Right lobe of liver (tissue), 6 donors: ENCODE data around the gene KCNH1. TPM values are rescaled to one million over a fixed set of nuclear protein-coding genes. Genes with fewer than 3 reads are reported as not detected.

Experiments used
- ATAC-seq, 4 donors: fragments of 200-7000 bp; cut with Tn5 transposase; one replicate each; pipeline ENCODE4 v1.9.1; 2020; ENCODE audit warnings: mild to moderate bottlenecking in 4 of 4, moderate library complexity in 4 of 4
- DNase-seq, 3 donors: peaks; one replicate each; pipeline ENCODE4 v3.0.0-alpha.2; 2020
- H3K27ac ChIP-seq, 3 donors: fragments of 200-600 bp; one replicate each; pipeline ENCODE4 v1.8.0; 2022
- H3K27me3 ChIP-seq, 2 donors: fragments of 200-600 bp; one replicate each; pipeline ENCODE4 v1.8.0; 2022
- H3K36me3 ChIP-seq, 4 donors: fragments of 200-600 bp; sonication (generic) in 1 of 4; one replicate each; pipeline versions ENCODE4 v1.5.1 to v1.8.0; 2017 to 2022; ENCODE audit warnings: control low read depth in 1 of 4
- H3K4me1 ChIP-seq, 4 donors: fragments of 200-600 bp; sonication (generic) in 1 of 4; one replicate each; pipeline versions ENCODE4 v1.5.1 to v1.8.0; 2017 to 2022; ENCODE audit warnings: control low read depth in 1 of 4
- H3K4me3 ChIP-seq, 3 donors: fragments of 200-600 bp; one replicate each; pipeline ENCODE4 v1.8.0; 2022
- H3K9me3 ChIP-seq, 4 donors: fragments of 200-600 bp; sonication (generic) in 1 of 4; one replicate each; pipeline versions ENCODE4 v1.5.1 to v1.8.0; 2017 to 2022; ENCODE audit warnings: control low read depth in 1 of 4
- CTCF ChIP-seq, 4 donors: fragments of 200-600 bp in 3 of 4; fragments of 450-650 bp in 1 of 4; IDR thresholded peaks; one replicate each; pipeline versions ENCODE4 v1.5.1 to v1.8.0; 2016 to 2022; ENCODE audit warnings: antibody characterized with exemption in 4 of 4, mild to moderate bottlenecking in 2 of 4
- POLR2A ChIP-seq: fragments of 450-650 bp; IDR thresholded peaks from one replicate; pipeline ENCODE4 v1.6.1; 2017; ENCODE audit warnings: antibody characterized with exemption, mild to moderate bottlenecking
- WGBS: methylation state at CpG from one replicate; pipeline ENCODE4 v1.1.6; 2018; ENCODE audit warnings: low coverage, low lambda C conversion rate; ENCODE audit not compliant: insufficient coverage; ENCODE audit errors: missing lambda C conversion rate; 5-methylcytosine and 5-hydroxymethylcytosine counted together
- intact Hi-C, 2 donors: fragments of 100-400 bp; cut with DNase I; formaldehyde crosslinking; loops; one replicate each; pipeline versions ENCODE4 v1.11.2 to v1.14.1; 2022
- total RNA-seq, 6 experiments: library from RNA; depleted of rRNA in 2 of 6; stranded (reverse); fragments of >200 nt in 2 of 6; fragmentation: NEBNext Ultra II Directional in 3 of 6; extraction: Animal tissue kit (Norgen Biotek cat#: 25700) in 3 of 6; gene quantifications; one replicate each; pipeline versions ENCODE4 v1.1.0 to v1.2.4, GENCODE V29; 2016 to 2023
- donor health status: DM: no; HTN: yes; CAD: no.
- donor health status: DM: no; HTN: no; CAD: no.
- donor health status: DM: no; HTN: no; CAD: no.
- donor health status: DM: no; HTN: yes; CAD: no.
- donor health status: DM: no; HTN: yes; CAD: no.

Gene KCNH1
- total RNA-seq, 6 experiments from 2014 or later: not detected

DNA sequence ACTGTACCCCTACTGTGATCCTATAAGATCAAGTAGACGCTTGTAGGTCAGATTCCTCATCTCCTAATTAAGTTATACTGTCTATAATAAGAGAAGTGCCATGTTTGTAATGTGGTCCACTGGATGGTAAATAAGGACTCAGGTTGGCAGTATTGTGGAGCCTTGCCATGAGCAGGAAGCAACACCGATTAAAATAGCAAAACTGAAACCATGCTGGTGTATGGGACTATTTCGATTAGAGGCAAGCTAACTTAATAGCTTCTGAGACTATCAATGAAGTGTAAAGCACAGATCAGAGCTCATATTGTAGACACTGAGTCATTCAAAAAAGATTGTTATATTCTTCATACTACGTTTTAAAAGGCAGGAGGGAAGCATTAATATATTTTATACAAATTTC lies 456.4 kb downstream of the KCNH1 start:
- ATAC-seq (no peak), DNase-seq (no peak)
- TF ChIP-seq POLR2A: no peak
- Histone ChIP-seq H3K27ac (no peak overlapping the region), H3K9me3 (no peaks in the 10 kb centered on the region), H3K36me3 (no peaks in the 10 kb centered on the region), H3K27me3 (no peaks in the 10 kb centered on the region), H3K4me3 (no peak overlapping the region), H3K4me1 (no peaks in the 10 kb centered on the region)
- 94% methylated on average over 3 of the region's 4 CpGs for WGBS
- intact Hi-C loops: no loop called here

DNA sequence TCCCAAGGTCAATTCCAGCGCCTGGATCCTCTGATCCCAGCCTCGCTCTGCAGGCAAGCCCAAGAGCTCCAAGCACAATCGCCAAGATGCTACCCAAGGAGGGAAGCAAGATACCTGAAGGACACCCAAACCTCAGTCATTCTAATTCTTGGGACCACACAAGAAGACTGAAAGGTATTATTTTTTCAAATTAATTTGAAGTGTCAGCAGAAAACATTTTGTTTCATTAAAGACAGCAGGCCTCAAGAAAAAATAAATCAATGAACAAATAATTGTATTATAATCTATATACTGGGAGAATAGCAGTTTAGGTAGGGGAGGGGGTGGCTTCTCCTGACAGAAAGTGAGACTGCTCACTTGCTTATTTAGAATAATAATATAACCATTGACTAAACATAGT lies 457.4 kb downstream of the KCNH1 start:
- Histone ChIP-seq H3K4me3 (no peak overlapping the region), H3K4me1 (no peaks in the 10 kb centered on the region), H3K36me3 (no peaks in the 10 kb centered on the region), H3K27ac (no peak overlapping the region), H3K9me3 (no peaks in the 10 kb centered on the region), H3K27me3 (no peaks in the 10 kb centered on the region)
- WGBS: no CpG with 5 or more reads among the region's 3 CpGs
- no peak for TF ChIP-seq CTCF (IDR thresholded peaks at IDR 0.05)
- TF ChIP-seq POLR2A: no peak
- intact Hi-C loops: no loop called here
- DNase-seq (no peak), ATAC-seq (no peak)

DNA sequence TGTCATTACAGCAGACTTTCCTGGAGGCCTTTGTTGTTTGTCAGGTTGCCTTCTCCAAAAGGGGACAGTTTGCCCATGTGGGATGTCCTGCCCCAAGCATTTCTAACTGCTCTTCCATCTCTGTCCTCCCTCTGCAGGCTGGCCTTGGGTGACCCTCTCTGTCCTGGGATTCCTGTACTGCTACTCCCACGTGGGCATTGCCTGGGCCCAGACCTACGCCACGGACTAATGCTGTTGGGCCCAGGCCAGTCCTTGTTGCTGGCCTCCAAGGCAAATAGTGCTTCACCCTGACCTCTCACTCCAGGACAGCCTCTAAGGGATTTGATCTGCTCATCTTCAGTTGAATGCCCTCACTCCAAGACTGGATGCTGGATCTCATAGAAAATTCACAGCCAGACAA lies 459.8 kb downstream of the KCNH1 start:
- Histone ChIP-seq H3K4me3 (no peak overlapping the region), H3K4me1 (no peaks in the 10 kb centered on the region), H3K27ac (no peak overlapping the region), H3K27me3 (no peaks in the 10 kb centered on the region), H3K36me3 (no peaks in the 10 kb centered on the region), H3K9me3 (no peaks in the 10 kb centered on the region)
- intact Hi-C loops: no loop called here
- peak in 1 of 4 donors; percentile 46 for ATAC-seq
- TF ChIP-seq CTCF (IDR thresholded peaks at IDR 0.05) (no peak), POLR2A (no peak)
- no peak for DNase-seq
- WGBS: 50% methylated on average over 3 of the region's 3 CpGs

DNA sequence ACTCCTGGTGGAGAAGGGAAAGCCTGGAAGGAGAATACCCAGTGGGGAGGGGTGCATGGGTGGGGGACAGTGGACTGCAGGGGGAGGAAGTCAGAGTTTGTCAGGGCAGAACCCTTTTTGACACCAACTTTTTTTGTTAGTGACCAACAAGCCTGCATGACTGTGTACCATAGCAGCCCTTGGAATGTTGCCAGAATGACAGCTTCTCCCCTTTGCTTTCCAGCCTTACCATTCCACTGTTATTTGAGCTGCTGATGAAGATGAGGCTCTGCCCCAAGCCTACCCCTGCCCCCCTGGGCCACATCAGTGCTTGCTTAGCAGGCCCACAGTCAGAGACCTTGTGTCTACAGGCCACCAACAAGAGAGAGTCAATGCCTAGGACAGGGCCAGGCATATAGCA lies 464.0 kb downstream of the KCNH1 start:
- H3K4me1 ChIP-seq: no peaks in the 10 kb centered on the region
- intact Hi-C loops: no loop called here
- no peak for DNase-seq
- no peaks in the 10 kb centered on the region for H3K36me3 ChIP-seq
- no peaks in the 10 kb centered on the region for H3K9me3 ChIP-seq
- no peaks in the 10 kb centered on the region for H3K27me3 ChIP-seq
- no peak for TF ChIP-seq POLR2A
- TF ChIP-seq CTCF (IDR thresholded peaks at IDR 0.05): no peak
- H3K27ac ChIP-seq: no peak overlapping the region
- ATAC-seq: no peak
- no peak overlapping the region for H3K4me3 ChIP-seq

GRCh38 chr1:210663730-210664573 lies 470.0 kb downstream of the KCNH1 start:
- Histone ChIP-seq H3K9me3 (no peaks in the 10 kb centered on the region), H3K36me3 (no peaks in the 10 kb centered on the region), H3K27me3 (no peaks in the 10 kb centered on the region), H3K4me3 (no peak overlapping the region), H3K27ac (no peak overlapping the region), H3K4me1 (no peaks in the 10 kb centered on the region)
- DNase-seq (no peak), ATAC-seq (peak in 1 of 4 donors; percentile 18)
- TF ChIP-seq CTCF (IDR thresholded peaks at IDR 0.05) (no peak), POLR2A (no peak)
- intact Hi-C loops: no loop called here
- 40% methylated on average over 6 of the region's 7 CpGs for WGBS
